NCI-H2196 treated with DMSO at 0.1 percent for 48 hours (cell line): ENCODE data around the gene ELMO2.

Experiments
- DNase-seq: peaks from one replicate; lab custom pipeline; 2025; ENCODE audit not compliant: unreplicated experiment; lab: John Stamatoyannopoulos, UW

Gene ELMO2

DNA sequence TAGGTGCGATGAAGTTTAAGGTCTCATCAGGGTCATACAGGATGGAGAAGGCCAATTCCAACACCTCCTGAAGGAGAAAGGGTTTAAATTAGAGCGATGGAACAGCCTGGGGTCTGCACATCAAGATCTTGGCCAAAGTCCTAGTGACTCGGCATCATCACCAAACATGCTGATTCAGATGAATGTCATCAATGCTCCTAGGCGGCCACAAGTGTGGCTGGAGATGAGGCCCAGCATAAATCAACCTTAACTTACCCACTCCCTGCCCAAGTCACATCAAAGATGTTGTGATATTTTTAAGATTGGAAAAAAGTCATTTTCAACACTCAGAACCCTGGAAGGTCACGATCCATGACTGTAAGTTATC lies 37.5 kb downstream of the ELMO2 start:
- no peak for DNase-seq

DNA sequence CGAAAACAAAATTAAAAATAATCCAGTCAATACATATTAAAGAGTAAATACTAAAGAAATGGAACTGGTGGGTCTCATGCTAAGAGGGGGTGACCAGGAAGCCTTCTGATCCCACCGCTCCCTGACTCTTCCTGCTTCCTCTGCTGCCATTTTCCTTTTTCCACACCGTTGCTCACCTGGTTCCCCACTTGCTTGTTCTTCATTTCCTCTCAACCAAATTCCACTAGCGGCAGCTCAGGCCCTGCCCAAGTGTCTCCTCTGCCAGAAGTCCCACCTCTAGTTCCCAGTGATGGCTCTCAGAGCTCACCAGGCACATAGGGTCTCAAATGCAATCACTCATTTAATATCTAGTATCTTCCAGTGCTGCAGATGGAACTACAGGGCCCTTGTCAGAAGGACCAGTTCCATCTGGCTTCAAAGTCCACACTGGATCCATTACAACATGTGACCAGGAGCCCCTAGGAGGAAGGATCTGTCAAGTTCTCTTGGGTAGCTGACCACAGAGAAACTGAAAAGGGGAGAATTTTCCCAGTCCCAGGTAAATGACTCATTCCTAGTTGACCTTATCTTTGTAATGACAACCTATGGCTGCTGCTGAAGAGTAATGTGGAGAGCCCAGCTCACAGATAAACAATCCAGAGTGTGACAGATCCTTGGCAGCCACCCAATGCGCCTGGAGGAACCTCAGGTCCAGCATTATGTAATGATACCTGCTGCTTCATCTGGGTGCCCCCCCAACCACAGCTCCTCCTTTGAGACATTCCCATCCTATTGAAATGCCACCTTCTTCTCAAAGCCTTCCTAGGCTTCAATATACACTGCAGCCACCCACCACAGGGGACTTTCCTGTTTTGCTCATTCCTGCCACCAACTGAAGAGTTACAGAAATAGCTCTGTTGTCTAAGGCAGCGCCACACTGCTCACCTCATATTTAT lies 38.2 kb downstream of the ELMO2 start:
- peak; percentile 12 for DNase-seq

DNA sequence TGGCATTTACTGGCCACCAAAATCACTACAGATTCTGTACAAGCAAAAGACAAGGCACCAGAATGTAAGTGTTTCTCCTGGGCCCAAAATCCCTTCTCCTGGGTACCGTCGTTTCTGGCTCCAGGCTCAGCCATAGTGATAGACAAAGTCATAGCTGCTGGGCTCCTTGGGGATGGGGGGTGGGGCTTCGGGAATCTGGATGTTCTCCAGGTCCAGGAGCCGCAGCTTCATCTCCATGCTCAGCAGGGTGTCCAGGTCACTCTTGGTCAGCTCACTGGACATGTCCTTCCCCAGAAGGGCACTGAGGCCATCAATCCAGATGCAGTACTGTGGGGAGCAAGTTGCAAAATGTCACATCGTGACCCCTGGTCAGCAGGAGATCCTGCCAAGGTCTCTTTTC lies 39.2 kb downstream of the ELMO2 start:
- no peak for DNase-seq

DNA sequence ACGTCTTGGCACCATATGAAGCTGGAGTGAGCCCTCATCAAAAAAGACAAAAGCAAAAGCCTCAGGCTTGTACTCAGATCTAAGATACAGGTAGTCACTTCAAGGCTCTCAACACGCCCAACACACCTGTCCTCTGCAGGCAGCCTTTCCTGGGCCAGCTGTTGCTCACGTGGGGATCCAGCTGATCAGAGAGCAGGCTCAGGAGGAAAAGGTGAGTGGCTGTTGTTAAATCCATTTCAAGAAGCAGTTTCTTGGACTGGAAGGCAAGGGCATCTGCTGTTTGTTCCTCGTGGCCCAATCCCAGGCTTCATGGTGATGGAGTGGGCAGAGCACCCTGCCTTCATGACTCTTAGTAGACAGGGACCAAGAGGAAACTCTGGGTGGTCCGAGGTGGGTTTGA lies 39.6 kb downstream of the ELMO2 start:
- no peak for DNase-seq

DNA sequence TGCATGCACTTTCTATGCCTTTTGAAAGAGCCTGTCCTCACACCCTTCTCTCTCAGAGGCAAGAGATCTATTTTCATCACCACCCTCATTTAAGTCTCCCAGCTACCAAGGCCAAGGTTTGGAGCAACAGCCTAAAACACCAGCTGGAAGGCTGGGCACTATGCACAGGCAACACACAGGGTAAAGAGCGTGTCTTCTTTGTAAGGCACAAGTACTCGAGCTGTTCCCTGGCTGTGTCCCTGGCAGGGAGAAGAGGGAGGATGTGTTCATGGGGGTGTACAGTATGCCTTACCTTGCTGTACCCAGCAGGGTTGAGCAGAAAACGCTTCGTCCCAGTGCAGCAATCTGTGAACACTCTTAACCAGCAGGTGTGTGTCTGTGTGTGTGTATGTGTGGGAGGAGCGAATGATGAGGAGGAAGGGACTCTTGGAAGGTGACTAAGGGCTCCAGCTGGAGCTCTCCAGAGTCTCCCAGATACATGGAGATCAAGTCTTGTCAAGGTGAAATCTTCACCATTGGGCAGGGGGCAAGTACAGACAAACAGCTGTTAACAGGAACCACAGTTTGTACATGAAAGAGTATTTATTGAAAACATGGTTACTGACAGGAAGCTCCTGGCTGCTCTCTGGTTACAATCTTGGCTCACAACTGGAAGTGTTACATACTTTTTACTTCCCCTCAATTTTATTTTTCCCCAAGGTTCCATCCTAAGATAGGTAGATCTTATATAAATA lies 40.8 kb downstream of the ELMO2 start:
- no peak for DNase-seq

DNA sequence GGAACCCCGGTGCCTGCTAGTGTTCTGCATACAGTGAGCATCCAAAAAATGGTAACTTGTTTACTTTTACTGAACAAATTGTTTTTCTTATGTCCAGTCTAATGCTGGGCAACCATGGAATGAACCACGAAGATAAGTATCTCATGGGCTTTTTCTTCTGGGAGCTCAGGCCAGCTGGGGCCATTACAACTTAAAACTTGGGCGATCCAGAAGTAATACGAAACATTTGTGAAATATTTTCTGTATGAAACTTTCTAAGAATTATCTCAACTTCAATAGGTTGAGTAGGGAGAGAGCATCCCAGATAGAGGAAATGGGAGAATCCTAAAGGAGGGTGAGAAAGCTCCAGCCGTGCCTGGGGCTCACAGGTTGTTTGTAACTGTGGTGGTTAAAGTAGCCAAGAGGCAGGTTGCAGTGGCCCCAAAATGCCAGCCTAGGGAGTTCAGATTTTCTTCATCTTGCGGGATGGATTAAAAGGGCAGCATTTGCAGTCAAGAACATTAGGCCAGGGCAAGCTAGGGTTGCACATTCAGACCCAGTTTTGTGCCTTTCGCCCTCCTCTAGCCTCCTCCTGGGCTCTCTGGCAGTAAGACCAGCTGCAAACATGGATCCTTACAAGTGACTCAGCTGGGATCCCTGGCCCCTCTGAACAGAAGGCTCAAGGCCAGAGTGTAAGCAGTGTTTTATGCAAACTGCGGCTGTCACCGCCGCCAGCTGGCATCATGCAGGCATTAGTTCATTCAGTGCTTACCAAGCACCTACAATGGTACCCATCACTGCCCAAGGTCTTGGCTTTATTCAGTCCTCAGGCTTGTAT lies 41.5 kb downstream of the ELMO2 start:
- no peak for DNase-seq

DNA sequence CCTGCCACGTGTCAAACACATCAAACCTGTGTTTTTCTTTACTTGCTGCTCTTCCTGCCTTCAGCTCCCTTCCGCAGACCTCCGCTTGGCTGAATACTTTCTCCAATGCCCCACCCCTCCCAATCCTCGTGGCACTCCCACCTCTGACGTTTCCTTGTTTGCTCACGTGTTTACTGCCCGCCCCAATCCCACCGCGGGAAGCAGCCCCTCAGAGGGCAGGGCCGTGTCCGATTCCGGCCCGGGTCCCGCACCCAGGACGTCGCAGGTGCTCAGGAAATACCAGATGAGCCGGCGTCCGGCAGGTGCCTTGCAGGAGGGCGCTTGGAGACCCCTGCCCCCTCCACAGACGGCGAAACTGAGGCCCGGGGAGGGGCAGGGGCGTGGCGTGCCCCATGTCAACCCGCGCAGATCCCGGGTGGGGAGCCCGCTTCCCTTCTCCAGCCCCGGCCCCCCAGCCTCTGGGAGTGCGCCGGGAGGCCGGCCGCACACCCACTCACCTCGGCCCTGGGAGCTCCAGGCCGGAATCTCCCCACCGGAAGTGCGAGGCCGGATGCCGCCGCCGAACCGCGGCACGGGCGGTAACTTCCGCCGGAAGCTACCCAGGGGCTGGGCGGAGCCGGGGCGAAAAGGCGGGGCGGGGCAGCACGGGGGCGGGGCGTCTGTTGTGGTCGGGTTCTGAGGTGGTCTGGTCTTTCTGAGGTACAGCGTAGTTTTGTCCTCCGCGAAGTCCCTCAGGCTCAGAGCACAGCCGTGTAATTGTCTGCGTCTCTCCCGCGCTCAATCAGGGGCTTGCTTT lies 42.3 kb downstream of the ELMO2 start:
- DNase-seq: peak; percentile 88

DNA sequence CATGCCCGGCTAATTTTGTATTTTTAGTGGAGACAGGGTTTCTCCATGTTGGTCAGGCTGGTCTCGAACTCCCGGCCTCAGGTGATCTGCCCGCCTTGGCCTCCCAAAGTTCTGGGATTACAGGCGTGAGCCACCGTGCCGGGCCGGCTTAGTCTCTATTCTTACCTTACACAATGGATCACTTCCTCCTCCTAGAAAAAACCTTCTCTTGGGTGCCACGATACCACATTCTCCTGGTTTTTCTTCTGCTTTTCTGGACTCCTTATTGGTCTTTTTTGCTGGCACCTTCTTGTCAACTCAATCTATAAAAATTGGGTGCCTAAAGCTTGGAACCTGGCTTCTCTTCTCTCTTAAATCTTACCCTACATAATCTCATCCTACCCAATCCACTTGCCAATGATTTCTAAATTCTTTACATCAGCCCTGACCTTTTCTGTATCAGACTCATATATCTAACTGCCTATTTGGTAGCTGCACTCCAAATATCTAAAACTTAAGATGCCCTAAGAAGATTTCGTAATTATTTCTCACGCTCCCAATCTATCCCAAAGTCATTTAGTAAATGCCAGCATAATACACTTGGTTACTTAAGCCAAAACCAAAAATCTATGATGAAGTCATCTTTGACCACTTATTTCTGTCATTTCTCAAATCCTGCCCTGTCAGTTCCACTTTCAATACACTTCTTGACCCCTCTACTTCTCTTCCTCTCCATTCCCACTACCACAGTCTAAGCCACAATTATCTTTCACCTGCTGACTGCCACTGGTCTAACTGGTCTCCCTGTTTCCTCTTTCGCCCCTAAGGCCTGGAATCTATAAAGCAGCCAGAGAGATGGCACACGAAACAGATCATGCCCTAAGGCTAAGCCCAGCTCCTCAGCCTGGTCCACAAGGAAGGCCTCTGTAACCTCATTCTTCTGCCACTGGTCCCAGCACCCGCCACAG lies 43.2 kb downstream of the ELMO2 start:
- DNase-seq: no peak

DNA sequence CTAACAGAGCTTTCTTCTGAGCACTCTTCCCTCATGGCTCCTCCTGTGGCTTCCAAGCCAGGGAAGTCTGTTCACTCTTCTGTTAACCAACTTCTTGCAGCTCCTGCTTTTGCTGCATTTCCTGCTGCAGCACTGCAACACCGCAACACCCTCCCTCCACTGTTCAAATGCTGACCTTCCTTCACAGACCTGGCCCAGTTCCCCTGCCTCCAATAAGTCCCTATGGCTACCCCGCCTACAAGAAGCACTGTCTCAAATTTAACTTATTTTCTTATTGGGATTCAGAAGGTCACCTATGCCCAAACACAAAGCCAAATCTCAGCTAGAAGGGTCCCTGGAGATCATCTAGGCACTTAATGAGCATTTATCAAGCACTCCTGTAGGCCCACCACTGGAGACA lies 44.6 kb downstream of the ELMO2 start:
- no peak for DNase-seq

DNA sequence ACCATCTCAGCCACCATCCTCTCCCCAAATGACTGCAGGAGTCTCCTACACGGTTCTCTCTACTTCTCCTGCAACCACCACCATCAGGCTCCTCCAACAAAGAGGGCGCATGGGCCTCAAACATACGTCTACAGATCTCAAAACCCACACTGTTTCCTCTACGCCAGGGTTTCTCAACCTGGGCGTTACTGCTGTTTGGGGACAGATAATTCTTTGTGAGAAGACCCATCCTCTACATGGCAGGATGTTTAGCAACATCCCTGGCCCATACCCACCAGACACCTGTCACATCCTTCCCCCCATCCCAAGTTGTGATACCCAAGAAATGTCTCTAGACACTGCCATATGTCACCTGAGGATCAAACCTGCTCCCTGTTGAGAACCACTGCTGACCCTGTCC lies 45.0 kb downstream of the ELMO2 start:
- DNase-seq: no peak

DNA sequence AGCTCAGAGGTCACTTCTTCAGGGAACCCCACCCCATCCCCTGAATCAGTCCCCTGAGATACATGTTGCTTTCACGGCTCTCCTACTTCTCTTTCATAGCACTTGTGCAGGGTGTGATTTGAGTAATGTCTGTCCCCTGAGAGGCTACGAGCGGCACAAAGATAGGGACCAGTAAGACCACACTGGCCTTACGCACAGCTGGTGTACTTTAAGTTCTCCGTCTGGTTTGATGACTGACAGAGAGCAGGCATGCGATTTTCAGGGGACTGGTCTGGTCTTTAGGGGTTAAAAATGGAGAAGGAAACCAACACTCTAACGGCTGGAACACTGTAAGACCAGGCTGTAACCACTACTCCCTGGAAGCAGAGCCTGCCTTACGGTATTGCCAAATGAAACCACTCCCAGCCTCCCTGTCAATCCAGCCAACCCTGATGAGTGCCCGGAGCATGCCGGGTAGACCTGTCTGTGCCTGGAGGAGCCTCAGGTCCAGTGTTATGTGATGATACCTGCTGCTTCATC lies 47.1 kb downstream of the ELMO2 start:
- DNase-seq: no peak

DNA sequence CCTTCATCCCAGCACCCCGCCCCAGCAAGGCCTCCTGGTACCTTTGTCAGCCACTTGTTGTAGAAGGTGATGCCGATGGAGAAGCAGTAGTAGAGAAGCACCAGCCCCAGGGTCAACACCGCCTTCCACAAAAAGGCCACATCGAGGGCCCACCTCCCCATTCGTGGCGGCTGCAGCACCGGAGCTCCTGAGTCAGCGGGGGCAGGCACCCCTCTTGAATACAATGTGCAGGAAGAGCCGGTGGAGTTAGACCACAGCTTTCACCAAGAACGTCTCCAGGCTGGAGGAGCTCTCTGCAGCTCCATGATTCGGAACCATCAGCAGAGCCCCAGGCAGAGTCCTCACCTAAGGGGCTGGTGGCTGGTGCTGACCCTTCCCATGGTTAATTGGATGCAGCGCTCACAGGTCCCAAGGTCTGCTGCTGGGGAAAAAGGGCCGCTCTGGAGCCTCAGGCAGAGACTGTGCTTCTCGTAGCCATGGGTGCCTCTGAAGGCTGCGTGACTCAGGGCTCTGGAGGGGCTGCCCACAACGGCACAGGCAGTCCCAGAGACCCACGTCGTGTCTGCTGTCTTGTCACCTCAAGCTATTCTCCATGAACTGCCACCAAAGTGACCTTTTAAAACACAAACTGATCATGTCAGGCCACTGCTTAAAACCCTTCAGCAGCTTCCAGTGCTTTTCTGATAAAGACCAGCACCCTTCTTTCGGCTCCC lies 47.9 kb downstream of the ELMO2 start:
- DNase-seq: no peak

DNA sequence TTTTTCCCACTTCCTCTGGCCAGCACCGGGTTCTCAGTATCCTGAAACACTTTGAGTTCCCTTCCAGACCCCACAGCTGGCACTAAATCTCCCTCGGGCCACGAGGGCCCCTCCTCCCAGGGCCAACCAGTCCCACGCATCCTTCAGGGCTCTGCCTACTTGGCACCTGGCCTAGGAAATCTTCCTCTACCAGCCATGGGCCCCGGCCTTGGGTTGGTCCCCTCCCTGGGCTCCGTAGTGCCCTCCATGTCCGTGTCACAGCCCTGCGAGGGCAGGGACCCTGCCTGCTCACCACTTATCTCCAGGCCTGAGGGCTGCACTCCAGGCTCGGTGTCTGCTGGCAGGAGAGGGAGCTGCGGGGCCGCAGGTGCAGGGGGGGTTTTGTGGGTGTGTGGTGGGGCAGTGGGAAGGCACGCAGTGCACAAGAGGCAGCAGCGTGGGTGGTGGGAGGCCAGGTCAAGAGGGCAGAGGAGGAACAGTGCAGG lies 49.3 kb downstream of the ELMO2 start:
- no peak for DNase-seq

DNA sequence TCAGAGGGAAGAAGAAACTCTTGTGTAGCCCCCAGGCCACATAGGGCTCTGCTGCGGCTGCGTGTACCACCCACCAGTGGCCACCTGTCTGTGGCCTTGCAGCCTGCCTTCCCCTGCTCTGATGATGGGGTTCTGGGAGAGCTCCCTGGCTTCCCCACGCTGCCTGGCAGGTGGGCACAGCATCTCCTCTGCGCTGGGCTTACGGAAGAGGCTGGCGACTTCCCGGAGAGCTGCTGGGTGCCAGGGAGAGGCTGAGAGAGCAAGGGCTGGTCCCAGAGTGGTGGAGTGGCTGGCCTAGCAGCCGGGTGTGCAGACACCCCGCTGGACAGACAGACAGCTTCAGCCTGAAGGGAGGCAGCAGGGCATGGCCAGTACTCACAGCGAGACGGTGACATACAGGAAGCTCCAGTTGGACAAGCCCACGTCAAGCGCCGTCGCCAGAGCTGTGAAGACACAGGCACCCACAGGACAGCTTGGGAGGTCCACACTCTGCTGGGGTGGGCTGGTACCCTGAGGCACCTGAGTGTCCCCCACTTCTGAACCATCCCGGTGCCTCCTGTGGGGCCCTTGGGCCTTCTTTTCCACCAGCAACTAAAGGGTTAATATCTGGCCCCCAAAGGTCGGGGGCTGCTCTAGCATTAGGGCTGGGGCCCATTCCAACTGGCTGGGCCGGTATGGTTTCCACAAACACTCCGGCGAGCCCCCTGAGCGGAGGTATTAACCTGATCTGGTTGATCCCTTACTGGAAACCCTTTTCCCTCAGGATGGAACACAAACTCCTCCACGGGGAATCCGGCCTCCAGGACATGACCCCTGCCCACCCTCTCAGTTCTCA lies 50.0 kb downstream of the ELMO2 start:
- no peak for DNase-seq

DNA sequence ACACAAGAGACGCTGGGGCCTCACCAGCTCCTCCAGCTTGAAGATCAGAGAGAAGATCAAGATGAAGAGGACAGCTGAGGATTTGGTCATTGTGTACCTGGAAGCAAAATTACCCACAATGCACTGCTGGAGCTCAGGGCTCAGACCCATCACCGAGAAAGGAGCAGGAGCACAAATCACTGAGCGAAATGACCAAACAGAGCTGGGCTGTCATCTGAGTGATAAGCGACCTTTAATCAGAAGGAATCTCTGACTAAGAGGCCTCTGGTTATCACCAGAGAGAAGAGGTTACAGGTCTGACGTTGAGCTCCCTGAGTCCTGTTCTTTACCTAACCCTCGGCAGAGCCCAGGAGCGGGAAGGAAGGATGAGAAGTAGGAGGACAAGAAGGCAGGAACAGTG lies 50.6 kb downstream of the ELMO2 start:
- no peak for DNase-seq

DNA sequence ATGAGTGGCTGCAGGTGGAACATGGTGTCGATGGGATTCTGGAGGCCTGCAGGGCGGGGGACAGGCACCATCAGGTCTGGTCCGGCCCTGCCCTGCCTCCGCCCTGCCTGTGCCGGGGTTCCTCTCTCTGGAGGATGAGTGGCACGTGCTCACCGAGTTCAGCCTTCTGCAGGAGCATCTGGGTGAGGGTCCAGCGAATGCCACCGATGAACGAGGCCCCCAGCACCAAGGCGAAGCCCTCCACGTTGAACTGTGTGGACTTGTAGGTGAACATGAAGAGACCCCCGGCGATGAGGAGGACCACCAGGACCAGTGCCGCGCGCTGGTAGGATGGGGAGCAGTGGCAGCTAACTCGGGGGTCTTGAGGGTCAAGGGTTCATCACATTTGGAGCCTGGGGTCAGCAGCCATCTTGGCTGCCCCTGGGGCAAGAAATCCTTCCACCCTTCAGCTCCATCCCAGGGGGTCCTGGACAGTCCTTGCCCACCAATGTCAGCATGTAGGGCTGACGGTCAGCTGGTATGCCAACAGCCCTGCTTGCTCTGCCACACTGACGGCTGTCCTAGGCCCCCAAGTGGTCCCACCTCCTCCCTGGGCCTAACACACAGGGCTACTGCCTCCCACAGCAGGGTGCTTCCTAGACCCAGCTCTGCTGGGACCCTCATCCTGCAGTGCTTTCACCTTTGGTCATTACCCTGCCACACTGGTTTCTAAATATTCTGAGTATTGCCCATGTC lies 51.3 kb downstream of the ELMO2 start:
- DNase-seq: no peak

DNA sequence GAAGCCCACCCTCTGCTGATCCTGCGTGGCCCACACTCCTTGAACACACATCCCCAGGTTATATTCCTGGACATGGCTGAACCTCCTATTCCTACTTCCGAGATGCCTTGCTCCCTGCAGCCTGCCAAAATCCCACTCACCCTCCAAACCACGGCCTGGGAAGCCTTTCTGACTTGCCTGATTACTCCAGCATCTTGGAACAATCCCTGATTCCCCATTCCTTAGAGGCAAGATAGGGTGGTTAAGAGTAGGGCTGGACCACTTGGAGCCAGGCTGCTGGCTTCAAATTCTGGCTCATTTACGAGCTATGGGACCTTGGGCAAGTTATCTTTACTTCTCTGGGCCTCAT lies 52.2 kb downstream of the ELMO2 start:
- no peak for DNase-seq
